ENCODE data around the gene RBL2. TPM values are rescaled to one million over a fixed set of nuclear protein-coding genes. Genes with fewer than 3 reads are reported as not detected.

Gene RBL2
- polyA plus RNA-seq, 1 donor (not counting 4 experiments of a cell fraction or from before 2014, with no cell fraction given): 44.6 TPM

- Histone ChIP-seq H3K4me3 (ENCODE audit: control insufficient read depth in 2 of 3, extremely low read depth in 1 of 3, insufficient read depth in 2 of 3, low read depth in 1 of 3, low read length in 3 of 3) (no peak overlapping the region), H4K20me1 (ENCODE audit: control insufficient read depth, extremely low read depth, insufficient read depth, low read length) (no peaks in the 10 kb centered on the region), H3K36me3 (ENCODE audit: control insufficient read depth in 2 of 2, extremely low read depth in 1 of 2, insufficient read depth in 2 of 2, low read length in 2 of 2) (no peaks in the 10 kb centered on the region), H3K9me3 (ENCODE audit: control insufficient read depth, low read depth, low read length) (no peaks in the 10 kb centered on the region), H3K9me1 (ENCODE audit: control insufficient read depth, extremely low read depth, insufficient read depth, low read length) (no peaks in the 10 kb centered on the region), H2AFZ (ENCODE audit: control insufficient read depth, low read length) (no peak overlapping the region), H3K27me3 (ENCODE audit: control insufficient read depth, extremely low read depth, insufficient read depth, low read length) (no peaks in the 10 kb centered on the region), H3K79me2 (ENCODE audit: control insufficient read depth, insufficient read depth, low read length) (no peaks in the 10 kb centered on the region), H3K4me2 (ENCODE audit: control insufficient read depth, extremely low read depth, insufficient read depth, low read depth, low read length) (no peak overlapping the region), H3K9ac (ENCODE audit: control insufficient read depth, extremely low read depth, insufficient read depth, low read length) (no peak overlapping the region), H3K4me1 (ENCODE audit: control insufficient read depth, extremely low read depth, insufficient read depth, low read length) (no peaks in the 10 kb centered on the region), H3K27ac (ENCODE audit: control insufficient read depth, insufficient read depth, low read length) (no peak overlapping the region)
- DNase-seq (ENCODE audit: low read depth, low spot score) (no peak), FAIRE-seq (no peak)
- dilution Hi-C loops (cut with MboI; ENCODE audit: extremely low pct_ligation_motif_present, low sequenced_read_pairs): no loop called here
- TF ChIP-seq EZH2 (IDR thresholded peaks at IDR 0.05; ENCODE audit: low read length) (no peak), CTCF (optimal IDR thresholded peaks at IDR 0.05 in 1 of 3, IDR thresholded peaks at IDR 0.05 in 1 of 3, conservative IDR thresholded peaks at IDR 0.05 in 1 of 3; ENCODE audit: extremely low read depth in 1 of 3, insufficient read depth in 2 of 3, low read length in 3 of 3) (no peak)
These were observed 29.3 kb upstream of the RBL2 start for GRCh38 chr16:53404959-53405358.

GRCh38 chr16:53412549-53412948 is 21.7 kb upstream of the RBL2 start:
- Histone ChIP-seq H3K27me3 (ENCODE audit: control insufficient read depth, extremely low read depth, insufficient read depth, low read length) (no peaks in the 10 kb centered on the region), H4K20me1 (ENCODE audit: control insufficient read depth, extremely low read depth, insufficient read depth, low read length) (no peaks in the 10 kb centered on the region), H3K27ac (ENCODE audit: control insufficient read depth, insufficient read depth, low read length) (no peak overlapping the region), H3K4me1 (ENCODE audit: control insufficient read depth, extremely low read depth, insufficient read depth, low read length) (peaks cover 3% of the 10 kb centered on the region), H3K79me2 (ENCODE audit: control insufficient read depth, insufficient read depth, low read length) (no peaks in the 10 kb centered on the region), H3K9ac (ENCODE audit: control insufficient read depth, extremely low read depth, insufficient read depth, low read length) (no peak overlapping the region), H3K9me1 (ENCODE audit: control insufficient read depth, extremely low read depth, insufficient read depth, low read length) (no peaks in the 10 kb centered on the region), H3K4me2 (ENCODE audit: control insufficient read depth, extremely low read depth, insufficient read depth, low read depth, low read length) (no peak overlapping the region), H2AFZ (ENCODE audit: control insufficient read depth, low read length) (no peak overlapping the region), H3K9me3 (ENCODE audit: control insufficient read depth, low read depth, low read length) (no peaks in the 10 kb centered on the region), H3K36me3 (ENCODE audit: control insufficient read depth in 2 of 2, extremely low read depth in 1 of 2, insufficient read depth in 2 of 2, low read length in 2 of 2) (no peaks in the 10 kb centered on the region), H3K4me3 (ENCODE audit: control insufficient read depth in 2 of 3, extremely low read depth in 1 of 3, insufficient read depth in 2 of 3, low read depth in 1 of 3, low read length in 3 of 3) (no peak overlapping the region)
- no peak for FAIRE-seq
- no peak for TF ChIP-seq EZH2 (IDR thresholded peaks at IDR 0.05; ENCODE audit: low read length)
- no peak for TF ChIP-seq CTCF (optimal IDR thresholded peaks at IDR 0.05 in 1 of 3, IDR thresholded peaks at IDR 0.05 in 1 of 3, conservative IDR thresholded peaks at IDR 0.05 in 1 of 3; ENCODE audit: extremely low read depth in 1 of 3, insufficient read depth in 2 of 3, low read length in 3 of 3)
- no peak for DNase-seq (ENCODE audit: low read depth, low spot score)
- dilution Hi-C loops (cut with MboI; ENCODE audit: extremely low pct_ligation_motif_present, low sequenced_read_pairs): no loop called here
